H9 (cell line): ENCODE data around the gene NKAIN1. TPM values are rescaled to one million over a fixed set of nuclear protein-coding genes. Genes with fewer than 3 reads are reported as not detected.

Experiments used
- DNase-seq: peaks from one replicate; pipeline ENCODE4 v3.0.0-alpha.2; 2017
- H2AFZ ChIP-seq: one replicate; pipeline ENCODE4 v1.6.1; 2013; ENCODE audit warnings: mild to moderate bottlenecking, low read length, control low read depth, moderate library complexity
- H2AK5ac ChIP-seq: 2 replicates; pipeline ENCODE4 v1.6.1; 2013; ENCODE audit warnings: low read length, control low read depth, mixed read lengths; ENCODE audit not compliant: insufficient read length
- H2BK120ac ChIP-seq: one replicate; pipeline ENCODE4 v1.6.1; 2013; ENCODE audit warnings: low read depth, mild to moderate bottlenecking, low read length, control low read depth, inconsistent platforms; ENCODE audit not compliant: poor library complexity, severe bottlenecking
- H2BK12ac ChIP-seq: 2 replicates; pipeline ENCODE4 v1.6.1; 2013; ENCODE audit warnings: low read length, control low read depth, mixed read lengths, low read depth; ENCODE audit not compliant: insufficient read length
- H2BK15ac ChIP-seq: 2 replicates; pipeline ENCODE4 v1.6.1; 2013; ENCODE audit warnings: low read depth, low read length, control low read depth
- H2BK20ac ChIP-seq: one replicate; pipeline ENCODE4 v1.6.1; 2013; ENCODE audit warnings: low read depth, mild to moderate bottlenecking, low read length, control low read depth, inconsistent platforms; ENCODE audit not compliant: poor library complexity, severe bottlenecking
- H2BK5ac ChIP-seq: 2 replicates; pipeline ENCODE4 v1.6.1; 2013; ENCODE audit warnings: low read length, control low read depth, mixed read lengths; ENCODE audit not compliant: insufficient read length
- H3K14ac ChIP-seq: 2 replicates; pipeline ENCODE4 v1.6.1; 2013; ENCODE audit warnings: low read length, control low read depth; ENCODE audit not compliant: insufficient read depth
- H3K18ac ChIP-seq: 2 replicates; pipeline ENCODE4 v1.6.1; 2013; ENCODE audit warnings: low read depth, mild to moderate bottlenecking, mixed read lengths, low read length, control low read depth; ENCODE audit not compliant: insufficient read length
- H3K23ac ChIP-seq: 2 replicates; pipeline ENCODE4 v1.6.1; 2013; ENCODE audit warnings: low read length, control low read depth, mixed read lengths, low read depth; ENCODE audit not compliant: insufficient read length
- H3K23me2 ChIP-seq: 2 replicates; pipeline ENCODE4 v1.6.1; 2013; ENCODE audit warnings: low read depth, mild to moderate bottlenecking, mixed read lengths, low read length, control low read depth; ENCODE audit not compliant: insufficient read length, poor library complexity, severe bottlenecking
- H3K27ac ChIP-seq: 2 replicates; pipeline ENCODE4 v1.5.1; 2013; ENCODE audit warnings: low read length, control low read depth, mixed read lengths, low read depth; ENCODE audit not compliant: insufficient read length
- H3K27me3 ChIP-seq: 2 replicates; pipeline ENCODE4 v1.6.1; 2013; ENCODE audit warnings: low read length, control low read depth, inconsistent platforms; ENCODE audit not compliant: insufficient read depth
- H3K4ac ChIP-seq: 2 replicates; pipeline ENCODE4 v1.6.1; 2013; ENCODE audit warnings: low read depth, mild to moderate bottlenecking, control low read depth, inconsistent platforms, low read length, moderate library complexity
- H3K4me1 ChIP-seq: 2 replicates; pipeline ENCODE4 v1.6.1; 2013; ENCODE audit warnings: low read length, control low read depth, inconsistent platforms; ENCODE audit not compliant: insufficient read depth
- H3K4me2 ChIP-seq: 2 replicates; pipeline ENCODE4 v1.6.1; 2013; ENCODE audit warnings: low read length, control low read depth, mixed read lengths; ENCODE audit not compliant: insufficient read length, insufficient read depth
- H3K56ac ChIP-seq: 2 replicates; pipeline ENCODE4 v1.6.1; 2013; ENCODE audit warnings: low read depth, mild to moderate bottlenecking, mixed read lengths, low read length, control low read depth; ENCODE audit not compliant: insufficient read length
- H3K79me1 ChIP-seq: 2 replicates; pipeline ENCODE4 v1.6.1; 2013; ENCODE audit warnings: low read depth, mild to moderate bottlenecking, moderate library complexity, low read length, control low read depth, inconsistent platforms; ENCODE audit not compliant: insufficient read depth, poor library complexity, severe bottlenecking
- H3K79me2 ChIP-seq: 2 replicates; pipeline ENCODE4 v1.6.1; 2013; ENCODE audit warnings: low read length, control low read depth, inconsistent platforms; ENCODE audit not compliant: insufficient read depth
- H3K9ac ChIP-seq: 2 replicates; pipeline ENCODE4 v1.6.1; 2013; ENCODE audit warnings: low read length, control low read depth, mixed read lengths; ENCODE audit not compliant: insufficient read length; ENCODE audit errors: extremely low read depth
- H3K9me3 ChIP-seq: one replicate; pipeline ENCODE4 v1.6.1; 2013; ENCODE audit warnings: low read depth, low read length, inconsistent platforms; ENCODE audit not compliant: control insufficient read depth
- H3T11ph ChIP-seq: one replicate; pipeline ENCODE4 v1.6.1; 2013; ENCODE audit warnings: mild to moderate bottlenecking, low read length, control low read depth, inconsistent platforms
- H4K20me1 ChIP-seq: one replicate; pipeline ENCODE4 v1.6.1; 2013; ENCODE audit not compliant: control insufficient read depth, insufficient read length, insufficient read depth
- H4K5ac ChIP-seq: 2 replicates; pipeline ENCODE4 v1.6.1; 2013; ENCODE audit warnings: low read depth, mild to moderate bottlenecking, mixed read lengths, low read length, control low read depth; ENCODE audit not compliant: insufficient read length
- H4K8ac ChIP-seq: replicated peaks from 2 replicates; pipeline ENCODE4 v1.6.1; 2013; ENCODE audit warnings: low read length, control low read depth, mixed read lengths, low read depth; ENCODE audit not compliant: insufficient read length
- H4K91ac ChIP-seq: 2 replicates; pipeline ENCODE4 v1.6.1; 2013; ENCODE audit warnings: low read depth, mild to moderate bottlenecking, moderate library complexity, mixed read lengths, low read length, control low read depth; ENCODE audit not compliant: insufficient read length
- H3K27ac Mint-ChIP-seq, 3 experiments: 2 replicates in 2 of 3; 3 replicates in 1 of 3; pipeline ENCODE4 v1.8.0; 2020 to 2021; ENCODE audit warnings: mixed read lengths in 3 of 3, mild to moderate bottlenecking in 1 of 3, moderate library complexity in 1 of 3
- H3K27me3 Mint-ChIP-seq: 2 replicates; pipeline ENCODE4 v1.8.0; 2021; ENCODE audit warnings: low read depth, mild to moderate bottlenecking, moderate library complexity, mixed read lengths
- H3K36me3 Mint-ChIP-seq, 3 experiments: 2 replicates in 2 of 3; 3 replicates in 1 of 3; pipeline ENCODE4 v1.8.0; 2020 to 2021; ENCODE audit warnings: low read depth in 3 of 3, mixed read lengths in 3 of 3; ENCODE audit not compliant: insufficient read depth in 1 of 3
- H3K4me1 Mint-ChIP-seq, 2 experiments: 2 replicates each; pipeline ENCODE4 v1.8.0; 2020; ENCODE audit warnings: mixed read lengths in 2 of 2
- H3K4me3 Mint-ChIP-seq, 2 experiments: 2 replicates in 1 of 2; 3 replicates in 1 of 2; pipeline ENCODE4 v1.8.0; 2020 to 2021; ENCODE audit warnings: mild to moderate bottlenecking in 2 of 2, mixed read lengths in 2 of 2, moderate library complexity in 1 of 2
- H3K9me3 Mint-ChIP-seq, 2 experiments: 2 replicates in 1 of 2; 3 replicates in 1 of 2; pipeline ENCODE4 v1.8.0; 2020; ENCODE audit warnings: mild to moderate bottlenecking in 2 of 2, mixed read lengths in 2 of 2, moderate library complexity in 1 of 2
- CTCF ChIP-seq: fragments of 200-600 bp; sonication (generic); conservative IDR thresholded peaks from 3 replicates; pipeline ENCODE4 v1.8.0; 2021; ENCODE audit warnings: antibody characterized with exemption, mild to moderate bottlenecking
- WGBS: extraction: QIAGEN DNeasy Blood & Tissue Kit; methylation state at CpG from one replicate; pipeline ENCODE4 v1.1.7; 2013; ENCODE audit warnings: missing lambda C conversion rate, low lambda C conversion rate, mixed read lengths; ENCODE audit not compliant: insufficient read length; ENCODE audit errors: extremely low coverage; 5-methylcytosine and 5-hydroxymethylcytosine counted together
- total RNA-seq: library from RNA; stranded (reverse); gene quantifications from 2 replicates; pipeline ENCODE4 v1.2.1, GENCODE V29; 2021

The NKAIN1 gene
- total RNA-seq, 1 experiment from 2014 or later, result 25.6 TPM

GRCh38 chr1:31170486-31170735 lies 69.3 kb downstream of the NKAIN1 start:
- Histone ChIP-seq H3K9ac (no peak overlapping the region), H4K8ac (no peak overlapping the region), H3K4ac (no peak overlapping the region), H3T11ph (no peak overlapping the region), H3K56ac (no peak overlapping the region), H3K23me2 (no peaks in the 10 kb centered on the region), H3K4me1 (no peaks in the 10 kb centered on the region), H2BK120ac (no peak overlapping the region), H3K18ac (no peak overlapping the region), H3K4me2 (no peak overlapping the region), H2AK5ac (no peak overlapping the region), H3K23ac (no peak overlapping the region), H4K5ac (no peak overlapping the region), H3K27ac (peak overlapping the region; percentile 24), H3K79me1 (no peaks in the 10 kb centered on the region), H3K79me2 (no peaks in the 10 kb centered on the region), H4K91ac (no peak overlapping the region), H3K27me3 (no peaks in the 10 kb centered on the region), H2BK15ac (no peak overlapping the region), H2BK5ac (no peak overlapping the region), H4K20me1 (no peaks in the 10 kb centered on the region), H2BK12ac (no peak overlapping the region), H3K9me3 (no peaks in the 10 kb centered on the region), H2AFZ (no peak overlapping the region), H2BK20ac (no peak overlapping the region), H3K14ac (no peak overlapping the region)
- TF ChIP-seq CTCF, result no peak
- H3K36me3 Mint-ChIP-seq, result no peaks in the 10 kb centered on the region; a peak in 1 of 7 replicates
- H3K27me3 Mint-ChIP-seq, result no peaks in the 10 kb centered on the region; the same call in 1 of the 2 replicates
- peak overlapping the region in 2 of 3 experiments; percentile 80 to 91; a peak in 4 of 7 replicates for H3K27ac Mint-ChIP-seq
- H3K4me3 Mint-ChIP-seq, result no peak overlapping the region
- DNase-seq, result no peak
- peaks cover 15 to 17% of the 10 kb centered on the region in 2 experiments for H3K4me1 Mint-ChIP-seq
- peaks cover 6 to 8% of the 10 kb centered on the region in 2 experiments; a peak in 3 of 5 replicates for H3K9me3 Mint-ChIP-seq
- no CpG with 5 or more reads among the region's 4 CpGs for WGBS
